ENCODE data around the gene SBNO1. TPM values are rescaled to one million over a fixed set of nuclear protein-coding genes. Genes with fewer than 3 reads are reported as not detected.
"Not testable (repeated sequence)": the region's sequence is repeated elsewhere in the genome, so short reads cannot be mapped to it uniquely, and the experiment has no call there.

Gene SBNO1
- polyA plus RNA-seq, 3 donors = 5.6 to 16.9 (median 11.4) TPM

- peak overlapping the region in 1 of 7 donors; percentile 1 for H3K27ac Mint-ChIP-seq
- Histone ChIP-seq H3K4me2 (replicated peaks; ENCODE audit: extremely low read depth, low read length, poor library complexity, severe bottlenecking) (no peak overlapping the region), H3K27ac (ENCODE audit: low read depth in 1 of 2, low read length in 2 of 2) (no peak overlapping the region), H3K4me1 (ENCODE audit: control insufficient read depth in 1 of 2, insufficient read depth in 2 of 2, low read length in 2 of 2) (no peaks in the 10 kb centered on the region), H3K36me3 (replicated peaks in 1 of 2; ENCODE audit: control insufficient read depth in 1 of 2, insufficient read depth in 2 of 2, low read length in 2 of 2) (peaks cover 90 to 100% of the 10 kb centered on the region in 2 donors), H2AFZ (ENCODE audit: insufficient read depth, low read depth, low read length, poor library complexity, severe bottlenecking) (no peak overlapping the region), H3K79me2 (ENCODE audit: insufficient read depth, low read length) (no peaks in the 10 kb centered on the region), H4K20me1 (ENCODE audit: insufficient read depth, low read length) (no peaks in the 10 kb centered on the region), H3K9me3 (replicated peaks in 1 of 2; ENCODE audit: control insufficient read depth in 1 of 2, insufficient read depth in 1 of 2, low read length in 2 of 2) (no peaks in the 10 kb centered on the region), H3K9ac (ENCODE audit: insufficient read depth, low read length, poor library complexity, severe bottlenecking) (no peak overlapping the region), H3K4me3 (replicated peaks in 1 of 3; ENCODE audit: low read depth in 2 of 3, low read length in 3 of 3) (no peak overlapping the region), H3K27me3 (ENCODE audit: control insufficient read depth in 2 of 2, insufficient read depth in 2 of 2, low read length in 2 of 2) (no peaks in the 10 kb centered on the region)
- no peak overlapping the region for H3K4me3 Mint-ChIP-seq
- no peaks in the 10 kb centered on the region for H3K27me3 Mint-ChIP-seq (ENCODE audit: low read depth in 3 of 3)
- WGBS (ENCODE audit: insufficient coverage) = 100% methylated on average over 6 of the region's 6 CpGs
- intact Hi-C loops (cut with micrococcal nuclease) = no loop called here
- no peaks in the 10 kb centered on the region for H3K9me3 Mint-ChIP-seq
- DNase-seq = no peak
- H3K36me3 Mint-ChIP-seq = peaks cover 78 to 97% of the 10 kb centered on the region in 2 donors
- no peaks in the 10 kb centered on the region for H3K4me1 Mint-ChIP-seq
- TF ChIP-seq CTCF (IDR thresholded peaks at IDR 0.05) = no peak
Measured at GRCh38 chr12:123319826-123320225, 44.8 kb downstream of the SBNO1 start.

DNA sequence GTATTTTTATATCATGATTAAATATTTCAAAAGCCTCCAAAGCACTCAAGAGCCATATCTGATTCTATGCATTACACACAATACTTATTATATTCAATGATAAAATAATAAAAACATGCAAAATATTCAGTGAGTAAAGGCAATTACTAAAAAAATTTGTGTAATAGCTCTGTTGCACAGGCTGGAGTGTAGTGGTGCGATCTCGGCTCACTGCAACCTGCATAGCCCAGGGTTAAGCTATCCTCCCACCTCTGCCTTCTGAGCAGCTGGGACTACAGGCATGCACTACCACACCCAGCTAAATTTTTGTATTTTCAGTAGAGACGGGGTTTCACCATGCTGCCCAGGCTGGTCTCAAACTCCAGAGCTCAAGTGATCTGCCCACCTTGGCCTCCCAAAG lies 45.4 kb downstream of the SBNO1 start:
- no peaks in the 10 kb centered on the region for H3K9me3 ChIP-seq (replicated peaks in 1 of 2; ENCODE audit: control insufficient read depth in 1 of 2, insufficient read depth in 1 of 2, low read length in 2 of 2)
- no peaks in the 10 kb centered on the region for H3K79me2 ChIP-seq (ENCODE audit: insufficient read depth, low read length)
- H3K9ac ChIP-seq (ENCODE audit: insufficient read depth, low read length, poor library complexity, severe bottlenecking) = no peak overlapping the region
- Mint-ChIP-seq H3K4me1 (no peaks in the 10 kb centered on the region), H3K36me3 (peaks cover 77 to 97% of the 10 kb centered on the region in 2 donors), H3K9me3 (peaks cover 0 to 2% (median 0%) of the 10 kb centered on the region in 7 donors), H3K4me3 (no peak overlapping the region), H3K27ac (peak overlapping the region in 1 of 7 donors; percentile 26), H3K27me3 (ENCODE audit: low read depth in 3 of 3) (no peaks in the 10 kb centered on the region)
- H3K27ac ChIP-seq (ENCODE audit: low read depth in 1 of 2, low read length in 2 of 2) = no peak overlapping the region
- no peaks in the 10 kb centered on the region for H4K20me1 ChIP-seq (ENCODE audit: insufficient read depth, low read length)
- no peak overlapping the region for H2AFZ ChIP-seq (ENCODE audit: insufficient read depth, low read depth, low read length, poor library complexity, severe bottlenecking)
- H3K27me3 ChIP-seq (ENCODE audit: control insufficient read depth in 2 of 2, insufficient read depth in 2 of 2, low read length in 2 of 2) = no peaks in the 10 kb centered on the region
- H3K4me1 ChIP-seq (ENCODE audit: control insufficient read depth in 1 of 2, insufficient read depth in 2 of 2, low read length in 2 of 2) = no peaks in the 10 kb centered on the region
- no peak overlapping the region for H3K4me3 ChIP-seq (replicated peaks in 1 of 3; ENCODE audit: low read depth in 2 of 3, low read length in 3 of 3)
- TF ChIP-seq CTCF (IDR thresholded peaks at IDR 0.05) = no peak
- intact Hi-C loops (cut with micrococcal nuclease) = no loop called here
- no peak overlapping the region for H3K4me2 ChIP-seq (replicated peaks; ENCODE audit: extremely low read depth, low read length, poor library complexity, severe bottlenecking)
- peaks cover 89 to 100% of the 10 kb centered on the region in 2 donors for H3K36me3 ChIP-seq (replicated peaks in 1 of 2; ENCODE audit: control insufficient read depth in 1 of 2, insufficient read depth in 2 of 2, low read length in 2 of 2)
- WGBS (ENCODE audit: insufficient coverage) = 100% methylated on average over 2 of the region's 3 CpGs
- no peak for DNase-seq

DNA sequence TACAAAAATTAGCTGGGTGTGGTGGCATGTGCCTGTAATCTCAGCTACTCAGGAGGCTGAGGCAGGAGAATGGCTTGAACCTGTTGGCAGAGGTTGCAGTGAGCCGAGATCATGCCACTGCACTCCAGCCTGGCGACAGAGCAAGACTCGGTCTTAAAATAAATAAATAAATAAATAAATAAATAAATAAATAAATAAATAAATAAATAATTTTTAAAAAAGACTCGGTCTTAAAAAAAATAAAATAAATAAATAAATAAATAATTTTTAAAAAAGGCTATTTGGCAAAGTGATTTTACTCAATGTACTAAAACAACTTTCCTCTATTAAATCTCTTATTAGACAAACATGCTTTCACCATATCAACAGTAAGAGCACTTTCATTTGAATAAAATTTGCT lies 51.6 kb downstream of the SBNO1 start:
- H3K27ac Mint-ChIP-seq; H3K27ac ChIP-seq (ENCODE audit: low read depth in 1 of 2, low read length in 2 of 2); H3K9ac ChIP-seq (ENCODE audit: insufficient read depth, low read length, poor library complexity, severe bottlenecking); H3K9me3 ChIP-seq (replicated peaks in 1 of 2; ENCODE audit: control insufficient read depth in 1 of 2, insufficient read depth in 1 of 2, low read length in 2 of 2); H3K27me3 Mint-ChIP-seq (ENCODE audit: low read depth in 3 of 3); H3K4me2 ChIP-seq (replicated peaks; ENCODE audit: extremely low read depth, low read length, poor library complexity, severe bottlenecking); intact Hi-C loops (cut with micrococcal nuclease); H3K4me3 ChIP-seq (replicated peaks in 1 of 3; ENCODE audit: low read depth in 2 of 3, low read length in 3 of 3); H3K4me1 Mint-ChIP-seq; DNase-seq; H3K27me3 ChIP-seq (ENCODE audit: control insufficient read depth in 2 of 2, insufficient read depth in 2 of 2, low read length in 2 of 2); H2AFZ ChIP-seq (ENCODE audit: insufficient read depth, low read depth, low read length, poor library complexity, severe bottlenecking); H3K9me3 Mint-ChIP-seq; H4K20me1 ChIP-seq (ENCODE audit: insufficient read depth, low read length); H3K4me3 Mint-ChIP-seq; H3K79me2 ChIP-seq (ENCODE audit: insufficient read depth, low read length); H3K4me1 ChIP-seq (ENCODE audit: control insufficient read depth in 1 of 2, insufficient read depth in 2 of 2, low read length in 2 of 2): not testable (repeated sequence)
- peaks cover 84 to 94% of the 10 kb centered on the region in 2 donors for H3K36me3 Mint-ChIP-seq
- no CpG with 5 or more reads among the region's 4 CpGs for WGBS (ENCODE audit: insufficient coverage)
- peaks cover 87 to 98% of the 10 kb centered on the region in 2 donors for H3K36me3 ChIP-seq (replicated peaks in 1 of 2; ENCODE audit: control insufficient read depth in 1 of 2, insufficient read depth in 2 of 2, low read length in 2 of 2)

Measured in CD14-positive monocyte (primary cell).